ENCODE results near the gene CRMP1. TPM values are rescaled to one million over a fixed set of nuclear protein-coding genes. Genes with fewer than 3 reads are reported as not detected.

CRMP1 gene
- total and polyA plus RNA-seq, 2 of the 4 experiments (the other 2 are of a cell fraction), result 4.1 to 7.4 TPM

DNA sequence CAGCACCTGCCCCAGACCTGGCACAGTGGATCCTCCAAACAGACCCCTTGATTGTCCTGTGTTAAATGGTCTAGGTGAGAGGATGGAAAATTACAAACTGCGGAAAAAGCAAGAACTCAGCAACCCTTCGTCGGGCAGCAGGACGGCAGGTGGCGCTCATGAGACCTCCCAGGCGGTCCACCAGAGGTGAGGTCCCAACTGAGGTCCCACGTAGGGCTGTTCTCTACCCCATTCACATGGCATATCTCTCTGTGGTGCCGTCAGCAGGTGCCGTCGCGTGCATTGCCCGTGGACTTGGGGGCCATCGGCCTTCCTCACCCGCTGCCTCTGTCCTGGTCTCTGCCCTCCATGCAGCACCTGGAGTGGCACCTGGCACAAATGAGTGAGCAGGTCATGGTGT lies 88.2 kb downstream of the CRMP1 start:
- ChIA-PET POLR2A (ENCODE audit: unreplicated experiment) (no interaction called here), CTCF (interaction anchor here (0.5 kb wide), 1 partner anchor 17 kb away, joined by 3 read pairs; no protein-coding TSS in a partner anchor)
- in situ Hi-C loops (cut with MboI; ENCODE audit: low sequenced_read_pairs), result no loop called here
- Histone ChIP-seq H4K8ac (ENCODE audit: low read depth in 2 of 2, low read length in 2 of 2) (no peak overlapping the region), H3K79me1 (ENCODE audit: low read depth in 1 of 2, low read length in 2 of 2) (no peaks in the 10 kb centered on the region), H3K27ac (ENCODE audit: insufficient read depth, low read length) (no peak overlapping the region), H3K4ac (ENCODE audit: low read depth, low read length) (no peak overlapping the region), H3K36me3 (ENCODE audit: control insufficient read depth, insufficient read depth, low read length) (peaks cover 64% of the 10 kb centered on the region), H3K4me2 (ENCODE audit: low read depth, low read length) (no peak overlapping the region), H3K23ac (ENCODE audit: low read depth, low read length) (no peak overlapping the region), H3K4me3 (ENCODE audit: insufficient read depth, low read depth, low read length) (no peak overlapping the region), H2AFZ (replicated peaks; ENCODE audit: low read length, poor library complexity) (no peak overlapping the region), H2AK5ac (ENCODE audit: low read depth, low read length) (no peak overlapping the region), H3K14ac (replicated peaks; ENCODE audit: low read depth, low read length) (no peak overlapping the region), H3K9ac (ENCODE audit: low read depth, low read length) (no peak overlapping the region), H2BK5ac (ENCODE audit: low read depth, low read length, poor library complexity, severe bottlenecking) (no peak overlapping the region), H2BK120ac (ENCODE audit: low read depth, low read length) (no peak overlapping the region), H2AK9ac (replicated peaks; ENCODE audit: low read depth, low read length, poor library complexity) (no peak overlapping the region), H3K9me1 (ENCODE audit: insufficient read depth, low read length) (peaks cover 5% of the 10 kb centered on the region; the same call in 1 of the 2 replicates), H2BK15ac (ENCODE audit: low read depth, low read length) (no peak overlapping the region), H3K9me3 (ENCODE audit: control insufficient read depth, insufficient read depth, low read length) (no peaks in the 10 kb centered on the region), H3K56ac (ENCODE audit: extremely low read depth, insufficient read depth, low read length) (no peak overlapping the region), H4K91ac (ENCODE audit: insufficient read depth, low read depth, low read length) (no peak overlapping the region), H2BK20ac (ENCODE audit: low read depth, low read length) (no peak overlapping the region), H3K27me3 (ENCODE audit: control insufficient read depth, insufficient read depth, low read length) (no peaks in the 10 kb centered on the region), H3K4me1 (ENCODE audit: control insufficient read depth, insufficient read depth, low read length) (peaks cover 3% of the 10 kb centered on the region; the same call in 1 of the 2 replicates), H3K18ac (ENCODE audit: low read depth, low read length) (no peak overlapping the region), H4K5ac (ENCODE audit: low read depth, low read length) (no peak overlapping the region), H4K20me1 (ENCODE audit: insufficient read depth, low read length) (0 out of 2 replicates have a peak, but pooled peaks cover 5% of the 10 kb centered on the region)
- TF ChIP-seq BHLHE40 (IDR thresholded peaks at IDR 0.05; ENCODE audit: low read depth, low read length) (no peak), RAD21 (IDR thresholded peaks at IDR 0.05; ENCODE audit: low read length) (no peak), POLR2A (IDR thresholded peaks at IDR 0.05; ENCODE audit: low read depth, low read length) (no peak), NFE2L2 (IDR thresholded peaks at IDR 0.05; ENCODE audit: low read depth, low read length) (no peak)
- TF ChIP-seq, protein P1, sequence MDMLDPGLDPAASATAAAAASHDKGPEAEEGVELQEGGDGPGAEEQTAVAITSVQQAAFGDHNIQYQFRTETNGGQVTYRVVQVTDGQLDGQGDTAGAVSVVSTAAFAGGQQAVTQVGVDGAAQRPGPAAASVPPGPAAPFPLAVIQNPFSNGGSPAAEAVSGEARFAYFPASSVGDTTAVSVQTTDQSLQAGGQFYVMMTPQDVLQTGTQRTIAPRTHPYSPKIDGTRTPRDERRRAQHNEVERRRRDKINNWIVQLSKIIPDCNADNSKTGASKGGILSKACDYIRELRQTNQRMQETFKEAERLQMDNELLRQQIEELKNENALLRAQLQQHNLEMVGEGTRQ (IDR thresholded peaks at IDR 0.05; ENCODE audit: low read depth, low read length), result no peak
- WGBS, 2 experiments (ENCODE audit: extremely low coverage in 2 of 2, insufficient read length in 1 of 2), result 97% methylated on average over 5 of the region's 14 CpGs; no CpG with 5 or more reads in 1 of the 2 experiments
- no peak for DNase-seq
- no peak for ATAC-seq (ENCODE audit: low read depth)
- no TSS peak for BruUV-seq (replicated peaks)
- dilution Hi-C loops (cut with HindIII; ENCODE audit: low sequenced_read_pairs, unreplicated experiment), result no loop called here
- intact Hi-C loops (cut with micrococcal nuclease), result no loop called here
